Keratinocyte (primary cell): Measurements from ENCODE around the gene CD1B. TPM values are rescaled to one million over a fixed set of nuclear protein-coding genes. Genes with fewer than 3 reads are reported as not detected.

Experiments
- DNase-seq: peaks from one replicate; pipeline ENCODE4 v3.0.0-alpha.2; 2011; ENCODE audit warnings: low read depth, missing footprints, low spot score
- FAIRE-seq: peaks from 2 replicates; lab custom pipeline; 2011; peaks lifted over from hg19 to GRCh38; lab: Jason Lieb, UNC
- H2AFZ ChIP-seq: 2 replicates; pipeline ENCODE4 v1.6.0; 2012; ENCODE audit warnings: low read length, control low read depth, inconsistent platforms; ENCODE audit not compliant: control insufficient read depth
- H3K27ac ChIP-seq: 2 replicates; pipeline ENCODE4 v1.5.1; 2011; ENCODE audit warnings: low read length; ENCODE audit not compliant: control insufficient read depth, insufficient read depth
- H3K27me3 ChIP-seq: 3 replicates; pipeline ENCODE4 v1.6.0; 2011; ENCODE audit warnings: low read length; ENCODE audit not compliant: control insufficient read depth, insufficient read depth; ENCODE audit errors: extremely low read depth
- H3K36me3 ChIP-seq, 2 experiments: 2 replicates in 1 of 2; 3 replicates in 1 of 2; pipeline ENCODE4 v1.5.1; 2011; ENCODE audit warnings: low read length in 2 of 2, mild to moderate bottlenecking in 1 of 2; ENCODE audit not compliant: control insufficient read depth in 2 of 2, insufficient read depth in 2 of 2; ENCODE audit errors: extremely low read depth in 1 of 2
- H3K4me1 ChIP-seq: 3 replicates; pipeline ENCODE4 v1.5.1; 2011; ENCODE audit warnings: low read length; ENCODE audit not compliant: control insufficient read depth, insufficient read depth; ENCODE audit errors: extremely low read depth
- H3K4me2 ChIP-seq: 3 replicates; pipeline ENCODE4 v1.6.0; 2011; ENCODE audit warnings: low read depth, low read length; ENCODE audit not compliant: control insufficient read depth, insufficient read depth; ENCODE audit errors: extremely low read depth
- H3K4me3 ChIP-seq, 3 experiments: fragments of 200-600 bp in 1 of 3; sonication (generic) in 1 of 3; 2 replicates in 2 of 3; 3 replicates in 1 of 3; pipeline ENCODE4 v1.5.1; 2011 to 2016; ENCODE audit warnings: low read length in 3 of 3, mild to moderate bottlenecking in 3 of 3, control low read depth in 2 of 3, inconsistent platforms in 1 of 3, low read depth in 1 of 3, mixed read lengths in 1 of 3, mixed run types in 1 of 3, moderate library complexity in 1 of 3; ENCODE audit not compliant: control insufficient read depth in 2 of 3, insufficient read depth in 2 of 3; ENCODE audit errors: extremely low read depth in 1 of 3
- H3K79me2 ChIP-seq: 2 replicates; pipeline ENCODE4 v1.6.0; 2012; ENCODE audit warnings: low read length; ENCODE audit not compliant: control insufficient read depth, insufficient read depth
- H3K9ac ChIP-seq: 3 replicates; pipeline ENCODE4 v1.6.0; 2011; ENCODE audit warnings: low read length; ENCODE audit not compliant: control insufficient read depth, insufficient read depth; ENCODE audit errors: extremely low read depth
- H3K9me1 ChIP-seq: 3 replicates; pipeline ENCODE4 v1.6.0; 2011; ENCODE audit warnings: low read length; ENCODE audit not compliant: control insufficient read depth, insufficient read depth; ENCODE audit errors: extremely low read depth
- H3K9me3 ChIP-seq: 2 replicates; pipeline ENCODE4 v1.5.1; 2012; ENCODE audit warnings: low read depth, low read length; ENCODE audit not compliant: control insufficient read depth
- H4K20me1 ChIP-seq: 3 replicates; pipeline ENCODE4 v1.6.0; 2011; ENCODE audit warnings: low read length; ENCODE audit not compliant: control insufficient read depth, insufficient read depth; ENCODE audit errors: extremely low read depth
- EZH2 ChIP-seq: IDR thresholded peaks from one replicate; pipeline ENCODE4 v1.6.1; 2012; ENCODE audit warnings: inconsistent platforms, mild to moderate bottlenecking, low read length, moderate library complexity
- dilution Hi-C: fragments of 300-500 bp; cut with MboI; formaldehyde crosslinking; loops from one replicate; pipeline ENCODE4 v1.7.0; 2020; ENCODE audit warnings: low sequenced_read_pairs; ENCODE audit not compliant: extremely low pct_ligation_motif_present
- polyA plus RNA-seq, 5 experiments: library from polyadenylated mRNA; depleted of rRNA in 3 of 5; stranded (reverse) in 3 of 5; stranded (forward) in 1 of 5; unstranded in 1 of 5; fragments of >200 nt; gene quantifications; 1 replicate in 1 of 5; 2 replicates in 3 of 5; 3 replicates in 1 of 5; pipeline versions ENCODE4 v1.2.1 to v1.2.3, GENCODE V29; 2011 to 2012; ENCODE audit warnings: missing spikeins in 2 of 5, low read depth in 1 of 5, low replicate concordance in 1 of 5
- TF ChIP-seq, protein P1 (sequence below), 3 experiments: IDR thresholded peaks in 1 of 3; conservative IDR thresholded peaks in 1 of 3; optimal IDR thresholded peaks in 1 of 3; 2 replicates in 2 of 3; 3 replicates in 1 of 3; pipeline versions ENCODE3 to v1.5.1; 2011; ENCODE audit warnings: low read length in 3 of 3, mild to moderate bottlenecking in 3 of 3, moderate library complexity in 2 of 3, control low read depth in 1 of 3, inconsistent platforms in 1 of 3; ENCODE audit not compliant: insufficient read depth in 2 of 3; ENCODE audit errors: extremely low read depth in 1 of 3

Gene CD1B
- polyA plus RNA-seq, 1 donor (not counting 4 experiments of a cell fraction or from before 2014, with no cell fraction given) = not detected

DNA sequence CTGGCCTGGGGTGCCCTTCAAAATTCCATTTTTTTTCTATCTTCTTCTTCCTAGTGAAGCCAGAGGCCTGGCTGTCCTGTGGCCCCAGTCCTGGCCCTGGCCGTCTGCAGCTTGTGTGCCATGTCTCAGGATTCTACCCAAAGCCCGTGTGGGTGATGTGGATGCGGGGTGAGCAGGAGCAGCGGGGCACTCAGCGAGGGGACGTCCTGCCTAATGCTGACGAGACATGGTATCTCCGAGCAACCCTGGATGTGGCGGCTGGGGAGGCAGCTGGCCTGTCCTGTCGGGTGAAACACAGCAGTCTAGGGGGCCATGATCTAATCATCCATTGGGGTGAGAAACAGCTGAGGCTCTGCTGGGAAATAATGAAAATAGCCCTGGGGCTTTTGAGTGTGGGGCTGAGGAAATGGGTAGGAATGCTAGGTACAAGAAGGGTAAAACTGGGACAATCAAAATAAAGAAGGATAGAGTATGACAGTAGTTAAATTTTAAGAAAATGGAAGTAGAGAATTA lies 24.5 kb upstream of the CD1B start:
- dilution Hi-C loops = no loop called here
- Histone ChIP-seq H3K4me2 (no peak overlapping the region), H4K20me1 (no peaks in the 10 kb centered on the region), H3K4me3 (no peak overlapping the region), H3K4me1 (no peaks in the 10 kb centered on the region), H2AFZ (no peak overlapping the region), H3K9ac (no peak overlapping the region), H3K27ac (no peak overlapping the region), H3K9me1 (no peaks in the 10 kb centered on the region), H3K36me3 (no peaks in the 10 kb centered on the region), H3K79me2 (no peaks in the 10 kb centered on the region), H3K9me3 (no peaks in the 10 kb centered on the region), H3K27me3 (no peaks in the 10 kb centered on the region)
- no peak for TF ChIP-seq EZH2
- TF ChIP-seq, protein P1, sequence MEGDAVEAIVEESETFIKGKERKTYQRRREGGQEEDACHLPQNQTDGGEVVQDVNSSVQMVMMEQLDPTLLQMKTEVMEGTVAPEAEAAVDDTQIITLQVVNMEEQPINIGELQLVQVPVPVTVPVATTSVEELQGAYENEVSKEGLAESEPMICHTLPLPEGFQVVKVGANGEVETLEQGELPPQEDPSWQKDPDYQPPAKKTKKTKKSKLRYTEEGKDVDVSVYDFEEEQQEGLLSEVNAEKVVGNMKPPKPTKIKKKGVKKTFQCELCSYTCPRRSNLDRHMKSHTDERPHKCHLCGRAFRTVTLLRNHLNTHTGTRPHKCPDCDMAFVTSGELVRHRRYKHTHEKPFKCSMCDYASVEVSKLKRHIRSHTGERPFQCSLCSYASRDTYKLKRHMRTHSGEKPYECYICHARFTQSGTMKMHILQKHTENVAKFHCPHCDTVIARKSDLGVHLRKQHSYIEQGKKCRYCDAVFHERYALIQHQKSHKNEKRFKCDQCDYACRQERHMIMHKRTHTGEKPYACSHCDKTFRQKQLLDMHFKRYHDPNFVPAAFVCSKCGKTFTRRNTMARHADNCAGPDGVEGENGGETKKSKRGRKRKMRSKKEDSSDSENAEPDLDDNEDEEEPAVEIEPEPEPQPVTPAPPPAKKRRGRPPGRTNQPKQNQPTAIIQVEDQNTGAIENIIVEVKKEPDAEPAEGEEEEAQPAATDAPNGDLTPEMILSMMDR (optimal IDR thresholded peaks at IDR 0.05 in 1 of 3, IDR thresholded peaks at IDR 0.05 in 1 of 3, conservative IDR thresholded peaks at IDR 0.05 in 1 of 3; ENCODE audit: extremely low read depth in 1 of 3, insufficient read depth in 2 of 3, low read length in 3 of 3) = no peak
- no peak for DNase-seq
- no peak for FAIRE-seq

DNA sequence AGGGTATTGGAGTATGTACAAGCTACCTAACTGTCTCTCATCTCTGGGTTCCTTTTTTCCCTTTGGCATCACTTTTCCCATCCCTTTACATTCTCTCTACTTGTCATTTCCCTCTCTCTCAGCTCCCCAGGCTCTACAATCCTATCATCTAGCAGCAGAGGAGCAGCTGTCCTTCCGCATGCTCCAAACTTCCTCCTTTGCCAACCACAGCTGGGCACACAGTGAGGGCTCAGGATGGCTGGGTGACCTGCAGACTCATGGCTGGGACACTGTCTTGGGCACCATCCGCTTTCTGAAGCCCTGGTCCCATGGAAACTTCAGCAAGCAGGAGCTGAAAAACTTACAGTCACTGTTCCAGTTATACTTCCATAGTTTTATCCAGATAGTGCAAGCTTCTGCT lies 22.9 kb upstream of the CD1B start:
- Histone ChIP-seq H3K36me3 (no peaks in the 10 kb centered on the region), H3K4me3 (no peak overlapping the region), H3K4me1 (no peaks in the 10 kb centered on the region), H3K27me3 (no peaks in the 10 kb centered on the region), H2AFZ (no peak overlapping the region), H3K27ac (no peak overlapping the region), H3K9me3 (no peaks in the 10 kb centered on the region), H3K9me1 (no peaks in the 10 kb centered on the region), H4K20me1 (no peaks in the 10 kb centered on the region), H3K9ac (no peak overlapping the region), H3K79me2 (no peaks in the 10 kb centered on the region), H3K4me2 (no peak overlapping the region)
- dilution Hi-C loops = no loop called here
- no peak for FAIRE-seq
- no peak for DNase-seq
- TF ChIP-seq EZH2 = no peak
- TF ChIP-seq, protein P1 (optimal IDR thresholded peaks at IDR 0.05 in 1 of 3, IDR thresholded peaks at IDR 0.05 in 1 of 3, conservative IDR thresholded peaks at IDR 0.05 in 1 of 3; ENCODE audit: extremely low read depth in 1 of 3, insufficient read depth in 2 of 3, low read length in 3 of 3) = no peak
